SU-DHL-6 (cell line): ENCODE results near the gene PDZD4.

Experiments
- H2AFZ ChIP-seq: fragments of 200-600 bp; sonication (generic); 2 replicates; pipeline ENCODE4 v1.6.1; 2014; ENCODE audit warnings: low read depth, mild to moderate bottlenecking, moderate library complexity, mixed read lengths, antibody characterized with exemption, low read length; ENCODE audit not compliant: severe bottlenecking
- H3F3A ChIP-seq: fragments of 200-600 bp; shearing (Covaris generic); 2 replicates; pipeline ENCODE4 v1.6.0; 2016; ENCODE audit warnings: antibody characterized with exemption, mild to moderate bottlenecking; ENCODE audit not compliant: insufficient read depth
- H3K27ac ChIP-seq: fragments of 200-600 bp; sonication (generic); 2 replicates; pipeline ENCODE4 v1.5.1; 2016; ENCODE audit warnings: low read depth, mild to moderate bottlenecking, low read length, moderate library complexity, mixed read lengths
- H3K27me3 ChIP-seq: fragments of 200-600 bp; sonication (generic), shearing (Covaris generic); 2 replicates; pipeline ENCODE4 v1.6.0; 2014; ENCODE audit warnings: mild to moderate bottlenecking, low read length
- H3K36me3 ChIP-seq: fragments of 200-600 bp; sonication (generic); 2 replicates; pipeline ENCODE4 v1.6.1; 2014; ENCODE audit warnings: mild to moderate bottlenecking, low read length, mixed read lengths
- H3K4me2 ChIP-seq: fragments of 300-600, 200-600 bp; shearing (Covaris generic), sonication (generic); 2 replicates; pipeline ENCODE4 v1.6.0; 2014; ENCODE audit warnings: low read length, low read depth, mild to moderate bottlenecking; ENCODE audit not compliant: poor library complexity, severe bottlenecking
- H3K4me3 ChIP-seq: fragments of 200-600 bp; sonication (generic); 2 replicates; pipeline ENCODE4 v1.5.1; 2014; ENCODE audit warnings: antibody characterized with exemption, low read length, mild to moderate bottlenecking, mixed read lengths; ENCODE audit not compliant: insufficient read depth, poor library complexity, severe bottlenecking
- H3K79me2 ChIP-seq: fragments of 200-600 bp; sonication (generic); 2 replicates; pipeline ENCODE4 v1.6.1; 2014; ENCODE audit warnings: mild to moderate bottlenecking, low read length, moderate library complexity; ENCODE audit not compliant: insufficient read depth
- H3K9ac ChIP-seq: fragments of 200-600 bp; sonication (generic); 2 replicates; pipeline ENCODE4 v1.7.0; 2014; ENCODE audit warnings: mild to moderate bottlenecking, low read length
- H3K9me2 ChIP-seq: fragments of 200-600 bp; sonication (generic); replicated peaks from 2 replicates; pipeline ENCODE4 v1.6.1; 2014; ENCODE audit warnings: low read length; ENCODE audit not compliant: insufficient read depth
- H3K9me3 ChIP-seq: fragments of 200-600 bp; sonication (generic); 2 replicates; pipeline ENCODE4 v1.6.1; 2014; ENCODE audit warnings: low read length, mixed read lengths; ENCODE audit not compliant: insufficient read depth
- H4K20me1 ChIP-seq: fragments of 200-600 bp; sonication (generic); 2 replicates; pipeline ENCODE4 v1.6.1; 2014; ENCODE audit warnings: low read depth, mild to moderate bottlenecking, antibody characterized with exemption, low read length, moderate library complexity, mixed read lengths
- EZH2phosphoT487 ChIP-seq: fragments of 200-600 bp; sonication (generic), shearing (Covaris generic); conservative IDR thresholded peaks from 2 replicates; pipeline ENCODE4 v1.6.1; 2018; ENCODE audit warnings: mild to moderate bottlenecking, antibody characterized with exemption, low read length, moderate library complexity, mixed read lengths
- TF ChIP-seq, protein P1 (sequence below): fragments of 200-600 bp; sonication (generic); IDR thresholded peaks from one replicate; pipeline ENCODE4 v1.5.1; 2017; ENCODE audit warnings: antibody characterized with exemption, mild to moderate bottlenecking, low read length, moderate library complexity; ENCODE audit not compliant: insufficient read depth, poor library complexity, severe bottlenecking

PDZD4 gene

DNA sequence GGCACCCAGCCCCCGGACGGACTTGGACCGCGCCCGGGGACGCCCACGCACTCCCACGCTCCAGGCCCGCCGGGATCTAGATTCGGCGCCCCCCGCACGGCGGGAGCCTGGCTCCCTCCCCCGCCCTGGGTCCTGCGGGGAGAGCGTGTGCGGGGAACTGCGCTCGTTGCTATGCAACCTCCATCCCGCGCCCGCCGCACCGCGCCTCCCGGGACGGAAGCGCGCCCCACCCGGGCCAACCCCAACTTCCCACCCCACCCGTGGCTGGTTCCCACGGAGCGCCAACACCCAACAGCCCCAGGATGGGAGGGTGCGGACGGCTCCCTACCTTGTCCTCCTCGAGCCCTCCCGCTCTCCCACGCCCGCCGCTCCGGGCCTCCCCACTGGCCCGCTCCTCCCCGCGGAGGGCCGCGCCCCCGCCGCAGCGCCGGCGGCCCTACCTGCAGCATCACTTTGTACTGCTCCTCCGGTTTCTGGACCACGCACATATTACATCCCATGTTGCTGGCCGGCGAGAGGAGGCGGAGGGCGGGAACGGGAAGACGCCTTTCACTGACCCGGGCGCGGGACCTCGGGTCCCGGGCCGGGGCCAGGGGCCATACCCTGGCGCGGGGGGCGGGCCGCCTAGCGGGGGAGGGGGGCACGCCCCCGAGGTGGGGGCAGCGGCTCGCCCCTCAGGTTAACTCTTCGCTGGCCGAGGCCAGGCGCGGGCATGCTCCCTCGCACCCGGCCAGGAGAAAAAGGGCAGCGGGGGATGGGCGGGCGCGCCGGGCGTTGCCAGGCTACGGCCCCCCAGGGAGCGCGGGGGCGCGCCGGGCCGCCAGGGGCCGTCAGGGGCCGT lies at the start of gene PDZD4:
Gene PDZD4, minus strand, starts transcription at position 746 of the 841 bp plus-strand sequence. Its CDS starts 246 bp downstream, at position 500.
- no peaks in the 10 kb centered on the region for H3K9me3 ChIP-seq
- H3K27ac ChIP-seq: no peak within 1 kb of the TSS
- no peaks in the 10 kb centered on the region for H3K27me3 ChIP-seq
- no peaks in the 10 kb centered on the region for H3K79me2 ChIP-seq
- no peaks in the 10 kb centered on the region for H3K36me3 ChIP-seq
- no peaks in the 10 kb centered on the region for H3K9me2 ChIP-seq
- H4K20me1 ChIP-seq: no peaks in the 10 kb centered on the region
- TF ChIP-seq, protein P1, sequence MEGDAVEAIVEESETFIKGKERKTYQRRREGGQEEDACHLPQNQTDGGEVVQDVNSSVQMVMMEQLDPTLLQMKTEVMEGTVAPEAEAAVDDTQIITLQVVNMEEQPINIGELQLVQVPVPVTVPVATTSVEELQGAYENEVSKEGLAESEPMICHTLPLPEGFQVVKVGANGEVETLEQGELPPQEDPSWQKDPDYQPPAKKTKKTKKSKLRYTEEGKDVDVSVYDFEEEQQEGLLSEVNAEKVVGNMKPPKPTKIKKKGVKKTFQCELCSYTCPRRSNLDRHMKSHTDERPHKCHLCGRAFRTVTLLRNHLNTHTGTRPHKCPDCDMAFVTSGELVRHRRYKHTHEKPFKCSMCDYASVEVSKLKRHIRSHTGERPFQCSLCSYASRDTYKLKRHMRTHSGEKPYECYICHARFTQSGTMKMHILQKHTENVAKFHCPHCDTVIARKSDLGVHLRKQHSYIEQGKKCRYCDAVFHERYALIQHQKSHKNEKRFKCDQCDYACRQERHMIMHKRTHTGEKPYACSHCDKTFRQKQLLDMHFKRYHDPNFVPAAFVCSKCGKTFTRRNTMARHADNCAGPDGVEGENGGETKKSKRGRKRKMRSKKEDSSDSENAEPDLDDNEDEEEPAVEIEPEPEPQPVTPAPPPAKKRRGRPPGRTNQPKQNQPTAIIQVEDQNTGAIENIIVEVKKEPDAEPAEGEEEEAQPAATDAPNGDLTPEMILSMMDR: no peak
- no peak for TF ChIP-seq EZH2phosphoT487
- no peaks in the 10 kb centered on the region for H3F3A ChIP-seq
- no peak within 1 kb of the TSS for H3K4me3 ChIP-seq
- no peak within 1 kb of the TSS for H3K4me2 ChIP-seq
- H2AFZ ChIP-seq: no peak within 1 kb of the TSS
- H3K9ac ChIP-seq: no peak within 1 kb of the TSS

GRCh38 chrX:153879741-153880439 lies 49.5 kb upstream of the PDZD4 start:
- no peak overlapping the region for H3K4me2 ChIP-seq
- no peaks in the 10 kb centered on the region for H3K79me2 ChIP-seq
- no peaks in the 10 kb centered on the region for H3K36me3 ChIP-seq
- H4K20me1 ChIP-seq: no peaks in the 10 kb centered on the region
- H3K9ac ChIP-seq: no peak overlapping the region
- no peaks in the 10 kb centered on the region for H3K27me3 ChIP-seq
- no peaks in the 10 kb centered on the region for H3K9me2 ChIP-seq
- TF ChIP-seq, protein P1: no peak
- TF ChIP-seq EZH2phosphoT487: no peak
- H3F3A ChIP-seq: no peaks in the 10 kb centered on the region
- no peak overlapping the region for H2AFZ ChIP-seq
- H3K27ac ChIP-seq: no peak overlapping the region
- no peaks in the 10 kb centered on the region for H3K9me3 ChIP-seq
- no peak overlapping the region for H3K4me3 ChIP-seq

DNA sequence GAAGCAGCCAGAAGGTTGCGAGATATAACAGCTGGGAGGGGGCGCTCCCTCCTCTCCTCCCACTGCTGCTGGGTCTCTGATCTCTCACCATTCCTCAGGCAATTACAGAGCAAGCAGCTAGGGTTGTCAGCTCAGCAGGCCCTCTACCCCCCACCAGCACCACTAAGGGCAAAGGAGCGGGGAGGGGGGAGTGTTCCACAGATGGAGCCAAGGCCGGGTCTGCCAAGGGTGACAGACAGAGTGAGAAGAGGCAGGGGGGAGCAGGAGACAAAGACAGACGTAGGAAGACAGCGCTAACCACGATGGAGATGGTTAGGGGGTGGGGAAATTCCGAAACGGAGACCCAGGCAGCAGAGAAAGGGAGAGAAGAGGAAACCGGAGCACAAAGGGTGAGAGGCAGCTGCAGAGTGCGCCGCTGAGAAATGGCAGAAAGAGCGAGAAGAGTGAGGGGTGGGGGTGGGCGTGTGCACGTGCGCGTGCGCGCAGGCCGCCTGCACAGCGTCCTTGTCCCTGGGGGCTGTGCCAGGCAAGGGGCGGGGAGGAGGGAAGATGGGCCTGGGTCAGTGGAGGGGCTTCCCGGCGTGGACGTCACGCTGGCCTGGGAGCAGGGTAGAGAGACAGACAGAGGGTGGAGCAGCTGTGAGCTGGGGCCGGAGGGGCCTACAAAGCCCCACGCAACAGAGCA lies 48.8 kb upstream of the PDZD4 start:
- Histone ChIP-seq H3K36me3 (no peaks in the 10 kb centered on the region), H3K9ac (no peak overlapping the region), H3K27me3 (no peaks in the 10 kb centered on the region), H3K79me2 (no peaks in the 10 kb centered on the region), H3K4me2 (no peak overlapping the region), H3K27ac (no peak overlapping the region), H3K9me3 (no peaks in the 10 kb centered on the region), H2AFZ (no peak overlapping the region), H4K20me1 (no peaks in the 10 kb centered on the region), H3F3A (no peaks in the 10 kb centered on the region), H3K4me3 (no peak overlapping the region), H3K9me2 (no peaks in the 10 kb centered on the region)
- TF ChIP-seq, protein P1: no peak
- TF ChIP-seq EZH2phosphoT487: no peak
